HG02642 (cell line): ENCODE results near the gene CHST14.

Experiments
- ATAC-seq: cut with Tn5 transposase; IDR thresholded peaks from one replicate; pipeline ENCODE4 v1.9.1; 2021; ENCODE audit warnings: mild to moderate bottlenecking; ENCODE audit not compliant: unreplicated experiment, poor library complexity

CHST14 gene

DNA sequence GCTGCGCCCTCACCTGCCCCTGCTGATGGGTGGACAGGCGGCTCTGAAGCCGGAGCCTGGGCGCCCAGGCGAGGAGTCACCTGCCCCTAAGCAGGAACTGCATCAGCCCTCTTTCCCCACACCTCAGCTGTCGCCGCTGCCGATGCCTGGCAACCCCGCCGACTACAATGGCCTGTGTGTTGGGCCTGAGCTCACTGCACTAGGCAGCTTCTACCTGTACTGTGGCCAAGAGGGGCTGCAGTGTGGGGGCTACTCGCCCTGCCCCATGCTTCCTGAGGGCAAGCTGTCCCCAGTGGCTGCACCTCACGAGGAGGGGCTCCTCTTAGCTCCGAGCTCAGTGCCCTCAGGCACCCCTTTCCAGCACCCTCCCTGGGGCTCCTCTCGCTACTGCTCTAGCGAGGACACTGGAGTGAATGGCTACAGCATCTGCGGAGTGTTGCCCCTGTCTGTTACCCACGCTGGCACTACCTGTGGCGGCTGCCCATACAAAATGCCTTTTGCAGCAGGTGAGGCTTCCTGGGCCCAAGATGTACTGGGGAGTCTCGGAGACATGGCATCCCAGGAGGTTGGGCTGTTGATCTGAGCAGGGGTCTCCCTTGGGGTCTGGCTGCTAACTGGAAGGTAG lies 11.3 kb upstream of the CHST14 start:
- no peak for ATAC-seq

DNA sequence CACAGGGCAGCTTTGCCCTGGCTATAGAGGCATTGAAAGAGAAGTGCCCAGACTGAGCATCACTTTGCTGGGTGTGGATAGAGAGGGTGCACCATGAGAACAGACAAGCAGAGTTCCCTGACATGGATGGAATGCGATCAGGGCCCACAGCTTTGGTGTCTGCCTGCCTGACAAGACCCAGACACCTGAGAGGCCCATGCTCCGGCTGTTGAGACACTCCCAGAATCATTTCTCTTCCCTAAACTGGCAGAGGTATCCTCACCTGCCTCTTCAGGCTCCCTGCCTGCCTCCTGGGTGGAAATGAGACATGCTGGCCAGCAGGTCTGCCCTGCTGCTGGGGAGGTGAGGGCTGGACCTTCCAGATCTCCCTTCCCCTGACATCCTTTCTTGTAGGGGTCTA lies 10.4 kb upstream of the CHST14 start:
- ATAC-seq: no peak

DNA sequence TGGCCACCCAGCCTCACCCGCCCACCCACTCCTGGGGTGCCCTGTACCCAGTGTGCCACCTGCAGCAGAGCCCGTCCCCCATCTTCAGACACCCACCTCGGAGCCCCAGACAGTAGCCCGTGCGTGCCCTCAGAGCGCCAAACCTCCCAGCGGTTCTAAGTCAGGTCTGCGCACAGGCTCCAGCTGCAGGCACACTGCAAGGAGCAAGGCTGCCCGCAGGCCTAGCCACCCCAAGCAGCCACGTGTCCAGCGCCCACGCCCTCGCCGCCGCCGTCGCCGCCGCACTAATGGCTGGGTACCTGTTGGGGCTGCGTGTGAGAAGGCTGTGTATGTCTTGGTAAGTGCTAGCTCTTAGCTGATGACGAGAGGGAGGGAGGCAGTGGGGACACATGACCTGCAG lies 8.8 kb upstream of the CHST14 start:
- ATAC-seq: no peak

DNA sequence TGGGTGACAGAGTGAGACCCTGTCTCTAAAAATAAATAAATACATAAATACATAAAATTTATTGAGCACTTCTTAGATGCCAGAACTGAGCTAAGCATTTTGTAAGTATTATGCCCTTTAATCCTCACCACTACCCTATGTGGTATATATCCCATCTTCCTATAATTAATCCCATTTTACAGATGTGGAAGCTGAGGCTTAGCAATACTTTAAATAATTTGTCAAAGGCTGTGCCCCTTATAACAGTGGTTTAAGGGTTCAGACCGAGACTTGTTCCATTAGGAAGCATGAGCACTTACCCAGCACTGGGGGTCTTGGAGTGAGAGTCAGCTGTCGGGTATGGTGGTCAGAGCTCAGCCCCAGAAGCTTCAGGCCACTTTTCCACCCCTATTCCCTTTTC lies 7.5 kb upstream of the CHST14 start:
- ATAC-seq: no peak

DNA sequence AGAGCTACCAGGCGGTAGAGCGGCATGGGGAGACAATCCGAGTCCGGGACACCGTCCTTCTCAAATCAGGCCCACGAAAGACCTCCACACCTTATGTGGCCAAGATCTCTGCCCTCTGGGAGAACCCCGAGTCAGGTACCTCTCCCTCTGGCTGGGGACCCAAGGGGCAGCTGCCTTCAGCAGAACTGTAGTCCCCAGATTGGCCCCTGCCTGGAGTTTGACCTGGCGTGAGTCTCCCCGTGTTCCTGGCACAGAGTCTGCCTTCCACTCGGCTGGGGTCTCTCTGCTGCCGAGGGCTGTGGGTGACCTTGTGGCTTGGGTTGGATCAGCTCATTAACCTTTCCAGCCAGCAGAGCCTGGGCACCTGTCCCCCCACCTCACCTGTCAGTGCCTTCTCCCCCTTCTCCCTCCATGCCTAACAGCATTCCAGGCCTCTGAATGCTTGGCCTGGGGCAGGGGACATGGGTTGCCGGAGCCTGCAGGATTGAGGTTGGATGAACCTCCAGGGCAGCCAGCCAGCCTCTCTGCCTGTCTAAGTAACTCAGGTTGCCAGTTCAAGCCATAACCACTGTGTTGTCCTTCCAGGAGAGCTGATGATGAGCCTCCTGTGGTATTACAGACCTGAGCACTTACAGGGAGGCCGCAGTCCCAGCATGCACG lies 6.8 kb upstream of the CHST14 start:
- no peak for ATAC-seq

DNA sequence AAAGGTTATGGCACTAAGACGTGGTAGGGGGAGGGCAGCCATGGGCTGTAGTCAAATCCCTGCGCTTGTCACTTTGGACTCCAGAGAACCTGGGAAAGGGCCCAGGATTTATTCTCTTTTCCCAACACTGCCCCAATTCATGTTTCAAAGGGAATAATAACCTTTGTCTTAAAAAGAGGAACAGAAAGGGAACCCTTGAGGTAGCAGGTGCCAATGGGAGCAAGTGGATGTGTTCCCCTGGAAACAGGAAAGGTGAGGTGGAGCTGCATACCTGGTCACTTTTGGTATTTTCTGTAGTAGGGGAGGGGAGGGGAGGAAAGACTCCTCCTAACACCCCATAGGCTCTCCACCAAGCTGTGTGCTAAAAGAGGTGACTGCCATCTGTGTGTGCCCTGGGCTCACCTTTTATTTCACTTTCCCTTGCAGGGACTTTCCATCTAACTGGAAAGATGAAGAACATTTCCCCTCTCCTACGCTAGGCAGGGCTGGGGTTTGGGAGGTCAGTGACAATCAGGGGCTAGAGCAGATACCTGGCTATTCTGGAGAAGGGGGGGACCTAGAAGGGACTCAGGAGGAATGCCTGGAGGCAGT lies 6.1 kb upstream of the CHST14 start:
- ATAC-seq: no peak

DNA sequence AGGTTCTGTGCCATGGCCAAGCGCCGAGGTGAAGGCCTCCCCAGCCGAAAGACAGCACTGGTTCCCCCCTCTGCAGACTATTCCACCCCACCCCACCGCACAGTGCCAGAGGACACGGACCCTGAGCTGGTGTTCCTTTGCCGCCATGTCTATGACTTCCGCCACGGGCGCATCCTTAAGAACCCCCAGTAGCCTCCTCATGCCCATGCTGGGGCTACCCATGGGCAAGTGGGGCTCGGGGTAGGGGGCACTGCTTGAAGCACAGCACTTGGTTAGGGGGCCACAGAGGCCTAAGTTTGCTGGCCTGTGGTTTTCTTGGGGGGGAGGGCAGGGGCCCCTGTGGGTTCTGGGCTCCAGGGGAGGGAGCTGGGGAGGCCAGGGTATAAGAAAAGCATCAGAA lies 4.8 kb upstream of the CHST14 start:
- no peak for ATAC-seq

DNA sequence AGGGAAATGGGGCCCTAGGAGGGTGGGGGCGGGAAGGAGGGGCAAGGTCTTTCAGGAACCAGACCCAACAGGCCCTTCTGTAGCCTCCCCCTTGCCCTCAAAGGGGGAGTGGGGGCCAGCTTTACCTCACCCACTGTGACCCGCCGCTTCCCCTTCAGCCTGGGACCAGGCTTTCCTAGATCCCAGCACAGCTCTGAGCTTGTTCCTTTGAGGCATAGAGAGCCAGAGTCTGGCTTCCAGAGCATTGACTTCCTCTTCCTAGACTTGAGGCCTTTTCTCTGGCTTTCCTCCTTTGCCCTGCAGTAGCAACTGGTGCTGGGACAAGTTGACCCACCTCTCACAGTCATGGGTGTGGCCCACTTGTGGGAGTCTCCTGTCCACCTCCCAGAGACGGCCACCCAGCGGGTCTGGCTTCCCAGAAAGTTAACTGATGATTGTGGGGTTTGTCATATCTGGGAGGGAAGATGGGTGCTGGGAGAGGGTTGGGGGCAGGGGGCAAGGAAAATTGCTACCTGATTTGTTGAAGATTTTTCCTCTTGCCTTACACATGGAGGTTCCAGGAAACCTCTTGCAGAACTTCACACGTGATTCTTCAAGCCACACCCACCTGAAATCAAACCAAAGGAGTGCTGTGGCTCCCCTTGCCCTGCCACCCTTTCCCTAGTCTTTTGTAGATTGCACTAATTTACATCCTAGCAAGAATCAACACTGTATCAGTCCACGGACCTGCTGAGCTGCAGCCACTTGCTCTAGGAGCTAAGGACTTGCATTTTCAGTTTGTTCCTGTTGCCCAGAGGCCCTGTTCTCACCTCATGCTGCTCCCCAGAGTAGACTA lies 4.1 kb upstream of the CHST14 start:
- ATAC-seq: no peak

DNA sequence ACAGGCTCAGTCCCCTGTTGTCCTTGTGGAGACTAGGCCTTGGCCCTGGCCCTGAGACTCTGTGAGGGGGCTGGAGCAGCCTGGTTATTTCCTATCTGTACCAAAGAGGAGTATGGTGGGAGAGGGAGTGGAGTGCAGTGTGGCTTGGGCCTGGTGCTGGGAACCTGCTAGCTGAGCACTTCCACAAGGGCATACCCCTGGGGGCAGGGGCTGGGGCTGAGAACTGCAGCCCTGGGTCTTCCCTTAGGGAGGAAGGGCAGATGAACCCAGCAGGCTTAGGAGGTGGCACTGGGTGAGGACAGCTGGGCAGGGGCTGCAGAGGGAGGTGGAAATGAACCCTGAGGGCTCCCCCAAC lies 3.5 kb upstream of the CHST14 start:
- ATAC-seq: no peak

DNA sequence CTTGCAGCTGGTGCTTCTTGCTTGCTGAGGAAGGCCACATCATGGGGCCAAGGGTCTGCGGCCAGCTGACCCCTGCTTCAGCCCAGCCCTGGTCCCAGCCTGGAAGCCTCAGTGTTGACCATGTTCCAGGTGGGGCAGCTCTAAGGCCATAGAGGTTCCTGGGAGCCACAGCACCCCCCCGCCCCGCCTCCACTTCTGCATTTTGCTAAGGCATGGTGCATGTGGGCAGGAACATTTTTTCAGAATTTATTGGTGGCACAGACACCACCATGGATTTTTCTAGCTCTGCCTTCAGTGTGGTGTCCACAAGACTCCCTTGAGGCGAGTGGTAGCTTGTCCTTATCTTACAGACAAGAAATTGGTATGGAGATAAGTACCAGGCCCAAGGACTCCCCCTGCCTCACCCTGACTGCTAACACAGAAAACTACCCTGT lies 1.9 kb upstream of the CHST14 start:
- ATAC-seq: no peak

DNA sequence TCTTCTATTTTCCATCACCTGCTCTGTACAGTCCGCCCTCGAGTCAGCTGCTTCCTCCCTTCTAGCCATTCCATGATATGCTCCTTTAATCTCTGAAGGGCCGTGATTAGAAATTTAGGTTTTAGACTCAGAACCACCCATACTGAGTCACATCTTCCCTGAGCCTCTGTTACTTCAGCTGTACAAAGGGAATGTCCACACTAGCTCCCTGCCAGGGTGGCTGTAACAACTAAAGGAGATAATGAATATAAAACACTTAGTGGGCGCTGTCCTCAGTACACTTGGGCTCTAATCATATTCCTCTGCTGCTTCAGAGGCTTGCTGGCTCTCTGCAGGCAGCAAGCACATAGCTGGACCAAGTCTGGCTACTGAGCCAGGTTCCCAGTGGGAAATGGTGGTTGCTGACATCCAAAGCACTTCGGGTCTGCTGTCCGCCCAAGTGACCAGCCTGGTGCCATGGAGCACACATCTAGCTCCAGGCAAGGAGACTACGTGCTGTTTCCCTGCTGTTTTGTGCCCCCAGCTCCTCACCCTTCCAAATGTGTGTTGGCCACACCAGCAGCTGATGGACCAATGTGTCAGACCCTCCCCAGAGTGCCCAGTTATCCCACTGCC lies 901 bp upstream of the CHST14 start:
- no peak for ATAC-seq

DNA sequence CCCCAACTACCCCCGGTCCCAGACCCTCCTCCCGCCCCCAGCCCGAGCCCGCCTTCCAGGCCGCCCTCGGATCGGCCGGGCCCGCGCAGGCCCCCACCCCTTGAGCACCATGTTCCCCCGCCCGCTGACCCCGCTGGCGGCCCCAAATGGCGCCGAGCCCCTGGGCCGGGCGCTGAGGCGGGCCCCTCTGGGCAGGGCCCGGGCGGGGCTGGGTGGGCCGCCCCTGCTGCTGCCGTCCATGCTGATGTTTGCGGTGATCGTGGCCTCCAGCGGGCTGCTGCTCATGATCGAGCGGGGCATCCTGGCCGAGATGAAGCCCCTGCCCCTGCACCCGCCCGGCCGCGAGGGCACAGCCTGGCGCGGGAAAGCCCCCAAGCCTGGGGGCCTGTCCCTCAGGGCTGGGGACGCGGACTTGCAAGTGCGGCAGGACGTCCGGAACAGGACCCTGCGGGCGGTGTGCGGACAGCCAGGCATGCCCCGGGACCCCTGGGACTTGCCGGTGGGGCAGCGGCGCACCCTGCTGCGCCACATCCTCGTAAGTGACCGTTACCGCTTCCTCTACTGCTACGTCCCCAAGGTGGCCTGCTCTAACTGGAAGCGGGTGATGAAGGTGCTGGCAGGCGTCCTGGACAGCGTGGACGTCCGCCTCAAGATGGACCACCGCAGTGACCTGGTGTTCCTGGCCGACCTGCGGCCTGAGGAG lies 472 bp downstream of the CHST14 start:
- peak; percentile 41 for ATAC-seq

DNA sequence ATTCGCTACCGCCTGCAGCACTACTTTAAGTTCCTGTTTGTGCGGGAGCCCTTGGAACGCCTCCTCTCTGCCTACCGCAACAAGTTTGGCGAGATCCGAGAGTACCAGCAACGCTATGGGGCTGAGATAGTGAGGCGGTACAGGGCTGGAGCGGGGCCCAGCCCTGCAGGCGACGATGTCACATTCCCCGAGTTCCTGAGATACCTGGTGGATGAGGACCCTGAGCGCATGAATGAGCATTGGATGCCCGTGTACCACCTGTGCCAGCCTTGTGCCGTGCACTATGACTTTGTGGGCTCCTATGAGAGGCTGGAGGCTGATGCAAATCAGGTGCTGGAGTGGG lies 995 bp downstream of the CHST14 start:
- peak; percentile 13 for ATAC-seq

DNA sequence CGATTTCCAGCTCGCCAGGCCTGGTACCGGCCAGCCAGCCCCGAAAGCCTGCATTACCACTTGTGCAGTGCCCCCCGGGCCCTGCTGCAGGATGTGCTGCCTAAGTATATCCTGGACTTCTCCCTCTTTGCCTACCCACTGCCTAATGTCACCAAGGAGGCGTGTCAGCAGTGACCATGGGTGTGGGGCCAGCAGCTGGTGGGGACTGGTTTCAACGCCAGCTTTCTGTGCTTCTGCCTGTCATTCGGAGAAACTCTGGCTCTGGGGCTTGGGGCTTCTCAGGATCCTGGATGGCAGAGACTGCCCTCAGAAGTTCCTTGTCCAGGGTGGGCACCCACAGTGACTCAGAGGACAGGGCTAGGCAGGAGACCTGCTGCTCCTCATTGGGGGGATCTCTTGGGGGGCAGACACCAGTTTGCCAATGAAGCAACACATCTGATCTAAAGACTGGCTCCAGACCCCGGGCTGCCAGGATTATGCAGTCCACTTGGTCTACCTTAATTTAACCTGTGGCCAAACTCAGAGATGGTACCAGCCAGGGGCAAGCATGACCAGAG lies 1.5 kb downstream of the CHST14 start:
- ATAC-seq: no peak

DNA sequence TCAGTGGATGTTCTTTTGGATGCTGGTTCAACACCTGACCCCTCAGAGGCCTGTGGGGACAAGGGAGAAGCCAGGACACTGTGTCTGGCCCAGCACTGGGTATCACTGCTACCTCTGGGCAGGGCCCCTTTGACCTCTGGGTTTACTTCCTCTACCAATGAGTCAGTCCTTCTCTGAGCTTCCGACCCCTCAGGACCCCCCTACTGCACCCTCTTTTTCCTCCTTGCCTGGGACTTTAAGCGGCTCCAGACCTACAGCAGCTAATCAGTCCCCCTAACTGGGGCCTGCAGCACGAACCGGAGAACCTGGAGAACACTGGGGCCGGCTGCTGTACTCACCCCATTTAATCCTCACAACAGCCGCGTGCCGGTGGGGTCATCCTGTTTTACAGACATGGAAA lies 3.8 kb downstream of the CHST14 start:
- ATAC-seq: no peak

DNA sequence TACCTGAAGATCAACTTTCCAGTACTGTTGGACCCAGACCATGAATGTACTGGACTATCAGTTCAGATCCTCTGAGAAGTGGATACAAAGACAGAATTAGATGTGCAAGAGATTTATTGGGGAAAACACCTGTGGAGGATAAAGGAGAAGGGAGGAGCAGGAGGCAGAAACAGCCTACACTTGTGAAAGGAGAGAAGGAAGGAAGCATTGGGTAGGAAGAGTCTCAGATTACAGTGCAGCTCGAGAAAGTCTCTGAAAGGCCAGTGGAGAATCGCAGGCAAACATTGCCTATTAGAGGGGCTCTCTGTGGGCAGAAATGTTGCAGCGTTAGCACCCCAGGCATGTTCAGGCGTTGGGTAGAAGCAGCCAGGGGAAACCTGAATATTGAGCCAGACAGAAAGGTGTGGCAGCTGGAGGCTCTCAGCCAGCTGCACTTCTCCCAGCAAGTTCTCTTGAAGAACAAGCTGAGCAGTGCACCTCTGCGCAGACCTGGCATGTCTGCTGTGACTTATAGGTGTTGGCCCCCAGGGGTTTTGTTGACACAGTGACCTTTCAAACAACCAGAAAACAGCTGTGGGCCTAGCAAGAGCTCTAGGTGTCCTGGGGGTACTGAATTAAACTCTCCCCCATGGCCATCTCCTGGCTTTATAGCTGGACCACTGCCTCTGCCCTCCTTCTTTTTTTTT lies 7.0 kb downstream of the CHST14 start:
- no peak for ATAC-seq

DNA sequence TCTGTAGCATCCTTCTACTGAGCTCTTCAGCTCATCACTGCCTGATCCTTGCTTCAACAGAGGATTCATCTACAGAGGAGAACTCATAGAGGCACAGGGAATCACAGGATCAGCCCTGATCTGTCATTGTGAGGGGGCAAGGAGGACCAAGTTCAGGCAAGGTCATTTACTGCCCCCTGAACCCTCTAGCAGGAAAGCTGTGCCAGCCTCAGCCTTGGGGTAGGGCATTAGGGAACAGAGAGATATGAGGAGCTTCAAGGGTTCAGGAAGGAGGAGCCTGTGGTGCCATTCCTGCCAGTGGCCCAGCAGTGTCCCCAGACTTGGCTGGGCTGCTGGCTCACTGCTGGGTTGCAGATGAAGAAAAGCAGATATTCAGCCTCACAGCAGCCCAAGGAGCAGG lies 8.2 kb downstream of the CHST14 start:
- ATAC-seq: no peak

DNA sequence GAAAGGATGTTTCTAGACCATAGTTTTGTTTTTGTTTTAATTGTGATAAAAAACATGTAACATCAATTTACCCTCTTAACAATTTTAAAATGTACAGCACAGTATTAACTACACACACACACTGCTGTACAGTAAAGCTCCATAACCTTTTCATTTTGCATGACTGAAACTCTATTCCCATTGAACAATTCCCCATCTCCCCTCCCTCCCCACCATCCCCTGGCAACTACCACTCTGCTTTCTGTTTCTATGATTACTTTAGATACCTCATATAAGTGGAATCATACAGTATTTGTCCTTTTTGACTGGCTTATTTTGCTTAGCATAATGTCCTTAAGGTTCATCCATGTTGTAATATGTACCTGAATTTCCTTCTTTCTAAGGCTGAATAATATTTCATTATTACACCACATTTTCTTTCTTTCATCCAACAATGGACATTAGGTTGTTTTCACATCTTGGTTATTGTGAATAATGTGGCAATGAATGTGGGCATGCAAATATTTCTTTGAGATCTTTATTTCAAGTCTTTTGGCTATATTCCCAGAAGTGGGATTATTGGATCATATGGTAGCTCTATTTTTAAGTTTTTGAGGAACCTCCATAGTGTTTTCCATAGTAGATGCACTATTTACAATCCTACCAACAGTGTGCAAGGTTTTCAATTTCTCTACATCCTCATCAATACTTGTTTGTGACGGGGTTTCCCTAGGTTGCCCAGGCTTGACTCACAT lies 10.7 kb downstream of the CHST14 start:
- ATAC-seq: no peak

DNA sequence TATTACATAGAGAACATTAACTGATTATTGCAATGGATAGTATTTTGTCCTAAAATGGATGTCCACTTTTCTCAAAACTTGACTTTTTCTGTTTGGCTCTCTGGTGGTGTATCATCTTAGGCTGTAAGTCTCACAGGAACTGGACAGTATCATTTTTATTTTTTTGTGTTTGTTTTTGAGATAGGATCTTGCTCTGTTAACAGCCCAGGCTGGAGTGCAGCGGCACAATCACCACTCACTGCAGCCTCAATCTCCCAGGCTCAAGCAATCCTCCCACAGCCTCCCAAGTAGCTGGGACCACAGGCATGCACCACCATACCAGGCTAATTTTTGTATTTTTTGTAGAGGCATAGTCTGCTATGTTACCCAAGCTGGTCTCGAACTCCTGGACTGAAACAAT lies 13.1 kb downstream of the CHST14 start:
- ATAC-seq: no peak
